Skeletal muscle cell (primary cell): Measurements from ENCODE around the gene SNORC.

Source experiments
- DNase-seq: peaks from one replicate; pipeline ENCODE4 v3.0.0-alpha.2; 2010; ENCODE audit warnings: low read depth
- H3K4me3 ChIP-seq: 2 replicates; pipeline ENCODE4 v1.5.1; 2011; ENCODE audit warnings: low read depth, mild to moderate bottlenecking, control low read depth, low read length, moderate library complexity

Gene SNORC

GRCh38 chr2:232913903-232914302 lies 43.8 kb downstream of the SNORC start:
- no peak overlapping the region for H3K4me3 ChIP-seq
- DNase-seq = no peak

DNA sequence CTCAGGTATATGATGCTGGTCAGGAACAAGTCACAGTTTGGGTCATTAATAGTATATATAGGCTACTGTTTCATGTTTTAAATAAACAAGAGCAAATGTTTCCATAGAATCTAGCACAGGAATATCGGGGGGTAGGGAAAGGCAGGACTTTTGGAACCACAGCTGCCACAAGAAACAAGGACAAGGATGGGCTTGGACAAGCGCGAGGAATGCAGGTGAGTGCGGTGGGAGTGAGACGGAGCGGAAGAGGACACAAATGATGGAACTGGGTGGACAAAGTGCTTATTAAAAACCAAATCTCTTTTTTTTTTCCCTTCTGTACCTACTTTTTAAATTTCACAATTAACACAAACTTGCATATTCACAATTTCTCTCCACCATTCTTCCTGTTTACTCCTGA lies 49.1 kb downstream of the SNORC start:
- DNase-seq = no peak
- no peak overlapping the region for H3K4me3 ChIP-seq

DNA sequence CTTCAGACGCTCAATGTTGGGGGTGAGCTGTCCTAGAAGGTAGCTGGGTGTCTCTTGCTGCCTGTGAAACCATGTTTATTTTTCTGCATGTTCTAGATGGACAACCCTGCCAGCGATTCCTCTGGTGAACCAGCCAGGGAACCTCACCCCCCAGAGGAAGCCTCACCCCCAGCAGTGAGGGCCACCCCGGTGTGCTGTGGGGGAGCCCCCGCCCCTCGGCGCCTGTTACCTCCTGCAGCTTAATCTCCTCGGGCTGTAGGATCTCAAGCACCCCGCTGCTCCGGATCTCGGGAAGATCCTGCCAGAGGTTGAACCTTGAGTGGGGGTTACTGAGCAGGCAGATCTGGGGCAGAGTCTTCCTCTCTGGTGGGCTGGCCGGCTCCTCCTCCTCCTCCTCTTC lies 50.0 kb downstream of the SNORC start:
- DNase-seq = no peak
- H3K4me3 ChIP-seq = no peak overlapping the region

GRCh38 chr2:232920760-232921159 lies 50.7 kb downstream of the SNORC start:
- DNase-seq = no peak
- H3K4me3 ChIP-seq = no peak overlapping the region

DNA sequence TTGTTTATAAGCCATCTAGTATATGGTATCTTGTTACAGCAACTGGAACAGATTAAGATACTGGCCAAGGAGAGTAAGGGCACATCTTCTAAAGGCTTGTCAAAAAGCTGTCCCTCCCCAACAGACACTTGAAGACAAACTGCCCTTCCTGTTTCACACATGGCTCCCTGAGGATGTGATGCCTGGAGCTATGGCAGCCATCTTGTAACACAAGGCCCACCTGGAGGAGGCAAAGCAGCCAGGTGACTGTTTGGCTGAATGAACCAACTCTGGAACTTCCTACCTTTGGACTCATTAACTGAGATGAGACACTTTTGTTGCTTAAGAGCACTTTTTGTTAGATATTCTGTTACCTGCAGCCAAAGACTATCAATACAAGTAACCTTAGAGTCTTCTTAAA lies 54.4 kb downstream of the SNORC start:
- H3K4me3 ChIP-seq = no peak overlapping the region
- no peak for DNase-seq

GRCh38 chr2:232925153-232925820 lies 55.2 kb downstream of the SNORC start:
- no peak overlapping the region for H3K4me3 ChIP-seq
- DNase-seq = no peak

- no peak overlapping the region for H3K4me3 ChIP-seq
- DNase-seq = no peak
These were observed 55.7 kb downstream of the SNORC start for GRCh38 chr2:232925821-232926156.

GRCh38 chr2:232926431-232926939 lies 56.4 kb downstream of the SNORC start:
- DNase-seq = no peak
- H3K4me3 ChIP-seq = no peak overlapping the region

DNA sequence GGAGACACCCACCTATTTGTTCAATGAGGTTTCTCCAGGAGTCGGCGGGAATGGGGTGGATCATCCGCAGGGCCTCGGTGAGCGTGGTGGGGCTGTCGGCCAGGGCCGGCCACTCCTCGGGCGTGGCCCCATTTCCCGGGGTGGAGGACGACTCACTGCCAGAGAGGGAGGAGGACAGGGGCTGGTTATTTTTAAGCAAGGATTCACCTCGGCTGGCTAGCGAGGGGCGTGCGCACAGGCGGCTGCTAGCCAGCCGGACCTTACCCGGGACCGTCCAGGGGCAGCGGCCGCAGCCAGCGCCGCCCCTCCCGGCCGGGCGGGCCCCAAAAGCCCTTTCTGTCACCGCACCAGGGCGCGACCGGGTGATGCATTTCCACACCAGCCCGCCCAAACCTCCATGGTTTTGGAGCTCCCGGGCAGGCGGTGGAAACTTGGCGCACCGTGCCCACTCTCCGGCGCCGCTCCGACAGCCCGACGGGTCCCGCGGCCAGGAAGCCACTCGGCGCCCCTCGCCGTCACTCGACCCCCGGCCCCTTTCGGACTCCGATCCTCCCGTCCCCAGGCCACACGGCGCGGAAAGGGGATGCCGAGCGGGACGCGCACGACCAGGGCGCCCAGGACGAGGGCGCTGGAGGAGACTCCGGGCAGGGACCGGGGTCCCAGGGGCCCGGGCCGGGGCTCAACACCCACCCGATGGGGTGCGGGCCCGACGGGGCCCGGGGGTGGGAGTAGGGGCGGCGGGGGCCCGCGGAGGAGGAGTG lies 57.1 kb downstream of the SNORC start:
- peak overlapping the region; percentile 37 for H3K4me3 ChIP-seq
- no peak for DNase-seq

DNA sequence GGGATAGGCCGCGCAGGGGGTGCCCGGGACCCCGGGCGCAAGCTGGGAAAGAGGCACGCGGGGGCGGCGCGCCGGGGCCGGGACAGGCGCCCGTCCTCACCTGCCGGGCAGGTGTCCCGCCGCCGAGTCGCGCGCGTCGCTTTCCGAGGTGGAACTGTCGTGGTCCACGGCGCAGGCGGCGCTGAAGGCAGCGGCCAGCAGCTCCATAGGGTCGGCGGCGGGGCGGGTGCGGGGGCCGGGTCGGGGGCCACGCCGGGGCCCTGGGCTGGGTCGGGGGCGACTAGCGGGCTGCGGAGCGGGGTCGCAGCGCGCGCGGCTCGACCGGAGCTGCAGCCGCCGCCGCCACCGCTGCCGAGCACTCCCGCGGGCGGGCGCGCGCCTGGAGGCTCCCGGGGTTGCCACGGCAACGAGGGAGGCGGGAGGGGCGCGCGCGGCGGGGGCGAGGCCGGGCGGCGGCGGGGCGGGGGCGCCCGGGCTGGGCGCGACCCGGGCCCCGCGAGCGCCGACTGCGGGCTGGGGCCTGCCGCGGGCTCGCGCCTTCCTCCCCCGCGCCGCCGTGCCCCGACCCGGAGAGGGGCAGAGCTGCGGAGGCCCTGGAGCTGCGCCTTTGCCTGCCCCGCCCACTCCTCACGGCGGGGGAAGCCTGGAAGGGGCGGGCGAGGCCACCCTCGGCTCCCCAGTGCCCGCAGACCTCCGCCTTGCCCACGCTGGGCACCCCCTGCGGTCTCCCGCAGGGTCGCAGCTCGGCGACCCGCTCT lies 57.9 kb downstream of the SNORC start:
- peak overlapping the region; percentile 37 for H3K4me3 ChIP-seq
- no peak for DNase-seq
